GM12801 (cell line): ENCODE measurements around the gene RPL5.

ENCODE experiments used
- TF ChIP-seq, protein P1 (sequence below): IDR thresholded peaks from one replicate; pipeline ENCODE4 v1.5.1; 2011; ENCODE audit warnings: control low read depth; ENCODE audit not compliant: insufficient read length; ENCODE audit errors: extremely low read depth

RPL5 gene

DNA sequence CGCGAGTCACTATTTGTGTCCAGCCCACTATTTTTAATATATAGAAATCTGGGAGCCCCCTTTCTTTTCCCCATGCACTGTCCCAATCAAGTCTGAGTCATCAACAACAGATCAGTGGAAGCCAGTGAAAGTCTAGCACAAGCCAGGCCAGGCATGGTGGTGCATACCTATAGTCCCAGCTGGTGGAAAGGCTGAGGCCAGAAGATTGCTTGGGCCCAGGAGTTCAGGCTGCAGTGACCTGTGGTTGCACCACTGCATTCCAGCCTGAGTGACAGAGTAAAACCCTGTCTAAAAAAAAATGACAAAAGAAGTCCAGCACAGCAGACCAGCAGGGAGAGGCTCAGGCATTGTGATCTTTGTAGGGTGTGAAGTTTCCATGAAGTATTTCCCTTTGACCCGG is 9.0 kb upstream of the RPL5 start:
- TF ChIP-seq, protein P1, sequence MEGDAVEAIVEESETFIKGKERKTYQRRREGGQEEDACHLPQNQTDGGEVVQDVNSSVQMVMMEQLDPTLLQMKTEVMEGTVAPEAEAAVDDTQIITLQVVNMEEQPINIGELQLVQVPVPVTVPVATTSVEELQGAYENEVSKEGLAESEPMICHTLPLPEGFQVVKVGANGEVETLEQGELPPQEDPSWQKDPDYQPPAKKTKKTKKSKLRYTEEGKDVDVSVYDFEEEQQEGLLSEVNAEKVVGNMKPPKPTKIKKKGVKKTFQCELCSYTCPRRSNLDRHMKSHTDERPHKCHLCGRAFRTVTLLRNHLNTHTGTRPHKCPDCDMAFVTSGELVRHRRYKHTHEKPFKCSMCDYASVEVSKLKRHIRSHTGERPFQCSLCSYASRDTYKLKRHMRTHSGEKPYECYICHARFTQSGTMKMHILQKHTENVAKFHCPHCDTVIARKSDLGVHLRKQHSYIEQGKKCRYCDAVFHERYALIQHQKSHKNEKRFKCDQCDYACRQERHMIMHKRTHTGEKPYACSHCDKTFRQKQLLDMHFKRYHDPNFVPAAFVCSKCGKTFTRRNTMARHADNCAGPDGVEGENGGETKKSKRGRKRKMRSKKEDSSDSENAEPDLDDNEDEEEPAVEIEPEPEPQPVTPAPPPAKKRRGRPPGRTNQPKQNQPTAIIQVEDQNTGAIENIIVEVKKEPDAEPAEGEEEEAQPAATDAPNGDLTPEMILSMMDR = no peak

DNA sequence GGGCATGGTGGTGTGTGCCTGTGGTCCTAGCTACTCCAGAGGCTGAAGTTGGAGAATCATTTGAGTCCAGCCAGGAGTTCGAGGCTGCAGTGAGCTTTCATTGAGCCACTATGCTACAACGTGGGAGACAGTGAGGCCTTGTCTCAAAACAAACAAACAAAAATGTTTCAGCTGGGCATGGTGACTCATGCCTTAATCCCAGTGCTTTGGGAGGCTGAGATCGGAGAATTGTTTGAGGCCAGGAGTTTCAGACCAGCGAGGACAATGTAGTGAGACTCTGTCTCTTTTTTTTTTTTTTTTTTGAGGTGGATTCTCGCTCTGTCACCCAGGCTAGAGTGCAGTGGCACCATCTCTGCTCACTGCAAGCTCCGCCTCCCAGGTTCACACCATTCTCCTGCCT is 5.0 kb upstream of the RPL5 start:
- TF ChIP-seq, protein P1 = no peak

DNA sequence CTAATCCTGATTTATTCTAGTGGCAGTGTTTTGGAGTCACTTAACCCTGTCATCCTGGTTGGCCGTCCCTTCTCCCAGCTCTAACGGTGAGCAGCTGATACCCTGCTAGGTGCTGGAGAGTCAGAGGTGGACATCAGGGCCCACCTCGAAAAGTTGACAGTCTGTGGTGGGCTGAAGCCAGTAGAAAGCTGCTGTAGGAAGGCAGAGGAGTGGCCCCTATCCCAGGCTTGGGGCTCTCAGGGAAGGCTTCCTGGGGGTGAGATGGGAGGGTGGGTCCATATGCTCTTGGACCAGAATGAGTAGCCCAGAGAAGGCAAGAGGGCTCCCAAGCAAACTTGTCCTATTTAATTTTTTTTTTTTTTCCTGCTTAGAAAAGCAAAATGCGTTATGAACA is 475 bp upstream of the RPL5 start:
- TF ChIP-seq, protein P1 = no peak

DNA sequence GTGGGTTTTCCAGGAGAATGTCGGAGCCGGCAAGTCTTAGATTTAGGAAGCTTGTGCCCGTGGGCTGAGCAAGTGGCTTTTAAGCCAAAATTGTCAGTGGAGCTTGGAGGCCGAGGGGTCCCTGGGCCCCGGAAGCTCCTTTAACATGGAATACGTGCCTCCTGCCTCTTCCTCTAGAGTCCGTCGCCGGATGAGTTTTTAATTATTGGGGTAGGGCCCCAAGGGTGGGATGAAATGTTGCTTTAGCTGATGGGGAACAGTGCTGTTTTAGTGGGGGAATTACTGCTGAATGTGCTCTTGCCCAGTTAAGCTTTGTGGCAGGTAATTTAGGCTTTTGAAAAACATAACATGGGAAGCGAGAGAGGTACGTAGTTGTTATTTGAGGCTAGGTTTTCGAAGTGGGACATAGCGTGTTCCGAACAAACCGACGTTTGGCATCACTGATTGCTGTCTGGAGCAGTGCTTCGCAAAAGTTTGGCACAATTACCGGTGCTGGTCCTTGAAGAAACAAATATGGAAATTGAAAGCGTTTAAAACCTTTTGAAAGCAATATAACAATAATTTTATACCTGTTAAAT is 786 bp downstream of the RPL5 start:
- TF ChIP-seq, protein P1 = no peak

DNA sequence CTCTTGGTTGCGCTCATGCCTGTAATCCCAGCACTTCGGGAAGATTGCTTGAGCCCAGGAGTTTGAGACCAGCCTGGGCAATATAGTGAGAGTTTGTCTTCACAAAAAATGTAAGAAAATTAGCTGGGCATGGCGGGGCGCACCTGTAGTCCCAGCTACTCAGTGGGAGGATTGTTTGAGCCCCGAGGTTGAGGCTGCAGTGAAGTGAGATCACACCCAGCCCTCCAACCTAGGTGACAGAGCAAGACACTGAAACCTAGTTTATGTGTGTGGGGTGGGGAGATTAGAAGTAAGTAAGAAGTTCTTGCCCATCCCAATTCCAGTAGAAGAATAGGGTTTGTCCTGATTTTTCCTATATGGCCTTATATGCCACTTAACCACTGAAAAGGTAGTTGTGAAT is 2.0 kb downstream of the RPL5 start:
- TF ChIP-seq, protein P1 = no peak

DNA sequence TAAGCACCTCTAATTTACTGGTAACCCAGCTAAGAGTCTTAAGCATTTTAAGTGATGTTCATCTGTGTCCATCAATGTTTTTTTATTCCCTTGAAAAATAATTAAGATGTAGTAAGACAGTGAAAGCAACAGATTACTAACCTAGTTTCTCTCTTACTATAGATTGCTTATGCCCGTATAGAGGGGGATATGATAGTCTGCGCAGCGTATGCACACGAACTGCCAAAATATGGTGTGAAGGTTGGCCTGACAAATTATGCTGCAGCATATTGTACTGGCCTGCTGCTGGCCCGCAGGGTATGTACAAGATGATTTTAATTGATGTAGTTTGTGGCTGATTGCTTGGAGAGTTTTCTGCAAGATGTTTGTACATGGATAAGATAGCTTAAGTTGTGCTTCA is 2.8 kb downstream of the RPL5 start:
- TF ChIP-seq, protein P1 = no peak

DNA sequence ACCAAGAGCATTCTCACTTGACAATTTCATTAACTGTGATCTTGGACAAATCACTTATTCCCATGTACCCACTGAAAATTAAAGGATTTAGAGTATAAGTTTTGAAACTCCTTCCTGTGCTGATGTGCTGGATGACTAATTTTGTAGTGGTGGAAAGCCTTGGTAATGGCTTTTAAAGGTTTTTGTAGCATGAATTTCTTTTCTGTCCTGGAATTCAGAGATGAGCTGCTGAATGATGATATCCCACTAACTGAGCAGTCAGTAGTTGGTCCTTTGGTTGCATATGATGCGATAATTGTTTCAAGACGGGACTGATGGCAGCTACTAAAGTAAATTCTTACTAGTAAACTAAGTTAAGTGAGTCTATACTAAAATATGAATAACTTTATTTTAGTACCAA is 5.2 kb downstream of the RPL5 start:
- TF ChIP-seq, protein P1 = no peak

DNA sequence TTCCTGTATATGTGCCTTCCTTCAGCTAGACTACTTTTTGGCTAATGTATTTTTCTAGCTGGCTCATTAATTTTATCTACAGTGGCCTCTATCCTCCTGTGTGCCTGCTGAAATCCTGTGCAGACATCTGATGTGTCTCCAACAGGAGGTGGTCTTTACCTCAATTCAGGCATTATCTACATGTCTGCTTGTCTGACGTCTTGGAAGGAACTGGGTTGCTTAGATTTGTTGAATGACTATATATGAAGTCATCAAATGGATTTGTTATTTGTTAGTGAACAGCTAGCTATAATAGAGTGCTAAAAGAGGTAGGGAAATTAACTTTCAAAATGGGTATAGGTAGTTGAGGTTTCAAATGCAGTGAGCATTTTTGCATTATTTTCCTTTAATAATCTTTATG is 6.7 kb downstream of the RPL5 start:
- TF ChIP-seq, protein P1 = no peak
